ENCODE measurements around the gene EPHA6.
A peak's percentile ranks its signal among the peaks of the same experiment; 100 is the strongest.

EPHA6 gene

GRCh38 chr3:96813134-96813819 lies 1.1 kb upstream of the EPHA6 start:
- peak; percentile 61 for TF ChIP-seq CTCF (IDR thresholded peaks at IDR 0.05; ENCODE audit: borderline replicate concordance, insufficient read depth, low read depth, low read length)
- H3K4me3 ChIP-seq (ENCODE audit: low read depth, low read length) = peak overlapping the region; percentile 44

GRCh38 chr3:96814651-96815567 lies 515 bp downstream of the EPHA6 start:
- no peak for TF ChIP-seq CTCF (IDR thresholded peaks at IDR 0.05; ENCODE audit: borderline replicate concordance, insufficient read depth, low read depth, low read length)
- no peak overlapping the region for H3K4me3 ChIP-seq (ENCODE audit: low read depth, low read length)

- H3K4me3 ChIP-seq (ENCODE audit: low read depth, low read length) = no peak overlapping the region
- no peak for TF ChIP-seq CTCF (IDR thresholded peaks at IDR 0.05; ENCODE audit: borderline replicate concordance, insufficient read depth, low read depth, low read length)
Measured at GRCh38 chr3:96831175-96831574, 16.8 kb downstream of the EPHA6 start.

- no peak overlapping the region for H3K4me3 ChIP-seq (ENCODE audit: low read depth, low read length)
- no peak for TF ChIP-seq CTCF (IDR thresholded peaks at IDR 0.05; ENCODE audit: borderline replicate concordance, insufficient read depth, low read depth, low read length)
Measured at GRCh38 chr3:96833301-96833700, 18.9 kb downstream of the EPHA6 start.

GRCh38 chr3:96836153-96836915 lies 21.9 kb downstream of the EPHA6 start:
- no peak overlapping the region for H3K4me3 ChIP-seq (ENCODE audit: low read depth, low read length)
- TF ChIP-seq CTCF (IDR thresholded peaks at IDR 0.05; ENCODE audit: borderline replicate concordance, insufficient read depth, low read depth, low read length) = no peak

- no peak overlapping the region for H3K4me3 ChIP-seq (ENCODE audit: low read depth, low read length)
- TF ChIP-seq CTCF (IDR thresholded peaks at IDR 0.05; ENCODE audit: borderline replicate concordance, insufficient read depth, low read depth, low read length) = no peak
Measured at GRCh38 chr3:96843505-96844203, 29.3 kb downstream of the EPHA6 start.

Measured in GM12875 (cell line).